HepG2 (cell line): ENCODE data around the gene ATRN. TPM values are rescaled to one million over a fixed set of nuclear protein-coding genes. Genes with fewer than 3 reads are reported as not detected.

Source experiments
- AKAP8 ChIP-seq: sonication (generic); formaldehyde crosslinking; IDR thresholded peaks from 2 replicates; pipeline ENCODE4 v1.5.1; 2020; ENCODE audit warnings: mild to moderate bottlenecking, missing genetic modification reagents
- FIP1L1 ChIP-seq: fragments of 200-400 bp; formaldehyde crosslinking; IDR thresholded peaks from 2 replicates; pipeline ENCODE4 v1.6.1; 2018; ENCODE audit warnings: low read depth, mild to moderate bottlenecking, low read length, moderate library complexity, borderline replicate concordance; ENCODE audit not compliant: insufficient read depth
- KDM5A ChIP-seq: fragments of 200-600 bp; sonication (generic); IDR thresholded peaks from 2 replicates; pipeline ENCODE4 v1.7.0; 2018; ENCODE audit warnings: antibody characterized with exemption, mild to moderate bottlenecking, low read length, borderline replicate concordance
- MXD1 ChIP-seq: sonication (generic); formaldehyde crosslinking; IDR thresholded peaks from 2 replicates; pipeline ENCODE4 v1.4.0; 2020; ENCODE audit warnings: mild to moderate bottlenecking, missing genetic modification reagents
- PAWR ChIP-seq: sonication (generic); formaldehyde crosslinking; IDR thresholded peaks from 2 replicates; pipeline ENCODE4 v1.4.0; 2020; ENCODE audit warnings: missing genetic modification reagents, mild to moderate bottlenecking, borderline replicate concordance
- PITX1 ChIP-seq: sonication (generic); formaldehyde crosslinking; IDR thresholded peaks from 2 replicates; pipeline ENCODE4 v1.5.1; 2020; ENCODE audit warnings: mild to moderate bottlenecking, missing genetic modification reagents
- SP4 ChIP-seq: sonication (generic); formaldehyde crosslinking; IDR thresholded peaks from 2 replicates; pipeline ENCODE4 v1.8.1; 2023; ENCODE audit warnings: mild to moderate bottlenecking, missing genetic modification reagents
- SRSF1 ChIP-seq: fragments of 200-400 bp; formaldehyde crosslinking; optimal IDR thresholded peaks from 2 replicates; pipeline ENCODE3; 2017; ENCODE audit warnings: mild to moderate bottlenecking, low read depth, low read length, moderate library complexity
- TERF1 ChIP-seq: sonication (generic); formaldehyde crosslinking; IDR thresholded peaks from 2 replicates; pipeline ENCODE4 v1.8.0; 2022; ENCODE audit warnings: mild to moderate bottlenecking, missing genetic modification reagents, moderate library complexity
- ZBTB39 ChIP-seq: sonication (generic); formaldehyde crosslinking; IDR thresholded peaks from 2 replicates; pipeline ENCODE4 v1.5.0; 2020; ENCODE audit warnings: missing genetic modification reagents
- ZBTB8A ChIP-seq: sonication (generic); formaldehyde crosslinking; IDR thresholded peaks from 2 replicates; pipeline ENCODE4 v1.4.0; 2020; ENCODE audit warnings: mild to moderate bottlenecking, low read depth, missing genetic modification reagents, borderline replicate concordance
- ZNF430 ChIP-seq: sonication (generic); formaldehyde crosslinking; IDR thresholded peaks from 2 replicates; pipeline ENCODE4 v1.9.0; 2021; ENCODE audit warnings: mild to moderate bottlenecking, missing genetic modification reagents
- ZNF556 ChIP-seq: sonication (generic); formaldehyde crosslinking; IDR thresholded peaks from 2 replicates; pipeline ENCODE4 v1.4.0; 2020; ENCODE audit warnings: mild to moderate bottlenecking, missing genetic modification reagents, borderline replicate concordance
- ZNF567 ChIP-seq: sonication (generic); formaldehyde crosslinking; IDR thresholded peaks from 2 replicates; pipeline ENCODE4 v1.8.1; 2023; ENCODE audit warnings: mild to moderate bottlenecking, missing genetic modification reagents, borderline replicate concordance
- ZNF713 ChIP-seq: sonication (generic); formaldehyde crosslinking; IDR thresholded peaks from 2 replicates; pipeline ENCODE4 v1.4.0; 2020; ENCODE audit warnings: mild to moderate bottlenecking, missing genetic modification reagents
- ZNF83 ChIP-seq: sonication (generic); formaldehyde crosslinking; IDR thresholded peaks from 2 replicates; pipeline ENCODE4 v1.4.0; 2020; ENCODE audit warnings: missing genetic modification reagents, mild to moderate bottlenecking, borderline replicate concordance
- polyA plus RNA-seq, 8 experiments: library from polyadenylated mRNA; depleted of rRNA in 3 of 8; stranded (reverse) in 7 of 8; unstranded in 1 of 8; fragments of >200 nt; fragmentation: Illumina TruSeq in 4 of 8; extraction: Trizol in 4 of 8; gene quantifications; 2 replicates each; pipeline versions ENCODE4 v1.2.1 to v1.2.3, GENCODE V29; 2011 to 2016; ENCODE audit warnings: low read depth in 4 of 8, missing spikeins in 1 of 8, mixed read lengths in 1 of 8; ENCODE audit not compliant: insufficient read depth in 1 of 8
- total RNA-seq, 5 experiments: library from RNA; depleted of rRNA; stranded (reverse); fragments of >200 nt; fragmentation: Illumina TruSeq; extraction: Trizol; gene quantifications; 2 replicates each; pipeline ENCODE4 v1.2.3, GENCODE V29; 2016; ENCODE audit warnings: low read depth in 1 of 5
- TF ChIP-seq, protein P1 (sequence below): sonication (generic); formaldehyde crosslinking; IDR thresholded peaks from 2 replicates; pipeline ENCODE4 v1.5.1; 2020; ENCODE audit warnings: mild to moderate bottlenecking, missing genetic modification reagents, borderline replicate concordance
- TF ChIP-seq, protein P2 (sequence below): sonication (generic); formaldehyde crosslinking; IDR thresholded peaks from 2 replicates; pipeline ENCODE4 v1.4.0; 2020; ENCODE audit warnings: missing genetic modification reagents, borderline replicate concordance

The ATRN gene
- total and polyA plus RNA-seq, 2 of the 13 experiments (the other 11 are each of a cell fraction or from before 2014, with no cell fraction given) = 44.2 to 81.1 TPM

GRCh38 chr20:3471397-3472021 is 691 bp downstream of the ATRN start (continued):
- TF ChIP-seq ZNF567 (CRISPR knock-in tag) (0 out of 2 replicates have a peak, but pooled peaks have one; percentile 27), AKAP8 (CRISPR knock-in tag) (no peak), ZBTB39 (CRISPR knock-in tag) (no peak), KDM5A (peak; percentile 22; the same call in 1 of the 2 replicates), SRSF1 (peak; percentile 16), ZNF713 (CRISPR knock-in tag) (no peak), MXD1 (CRISPR knock-in tag) (0 out of 2 replicates have a peak, but pooled peaks have one; percentile 13), ZNF83 (CRISPR knock-in tag) (no peak), SP4 (CRISPR knock-in tag) (no peak), ZNF556 (0 out of 2 replicates have a peak, but pooled peaks have one; percentile 7), PAWR (CRISPR knock-in tag) (0 out of 2 replicates have a peak, but pooled peaks have one; percentile 45), FIP1L1 (no peak), PITX1 (no peak), TERF1 (CRISPR knock-in tag) (0 out of 2 replicates have a peak, but pooled peaks have one; percentile 33), ZBTB8A (CRISPR knock-in tag) (peak; percentile 83; the same call in 1 of the 2 replicates), ZNF430 (CRISPR knock-in tag) (no peak; the same call in 1 of the 2 replicates)
- TF ChIP-seq, protein P1, sequence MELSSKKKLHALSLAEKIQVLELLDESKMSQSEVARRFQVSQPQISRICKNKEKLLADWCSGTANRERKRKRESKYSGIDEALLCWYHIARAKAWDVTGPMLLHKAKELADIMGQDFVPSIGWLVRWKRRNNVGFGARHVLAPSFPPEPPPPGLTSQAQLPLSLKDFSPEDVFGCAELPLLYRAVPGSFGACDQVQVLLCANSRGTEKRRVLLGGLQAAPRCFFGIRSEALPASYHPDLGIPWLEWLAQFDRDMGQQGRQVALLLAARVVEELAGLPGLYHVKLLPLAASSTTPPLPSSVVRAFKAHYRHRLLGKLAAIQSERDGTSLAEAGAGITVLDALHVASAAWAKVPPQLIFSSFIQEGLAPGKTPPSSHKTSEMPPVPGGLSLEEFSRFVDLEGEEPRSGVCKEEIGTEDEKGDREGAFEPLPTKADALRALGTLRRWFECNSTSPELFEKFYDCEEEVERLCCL = no peak
- TF ChIP-seq, protein P2, sequence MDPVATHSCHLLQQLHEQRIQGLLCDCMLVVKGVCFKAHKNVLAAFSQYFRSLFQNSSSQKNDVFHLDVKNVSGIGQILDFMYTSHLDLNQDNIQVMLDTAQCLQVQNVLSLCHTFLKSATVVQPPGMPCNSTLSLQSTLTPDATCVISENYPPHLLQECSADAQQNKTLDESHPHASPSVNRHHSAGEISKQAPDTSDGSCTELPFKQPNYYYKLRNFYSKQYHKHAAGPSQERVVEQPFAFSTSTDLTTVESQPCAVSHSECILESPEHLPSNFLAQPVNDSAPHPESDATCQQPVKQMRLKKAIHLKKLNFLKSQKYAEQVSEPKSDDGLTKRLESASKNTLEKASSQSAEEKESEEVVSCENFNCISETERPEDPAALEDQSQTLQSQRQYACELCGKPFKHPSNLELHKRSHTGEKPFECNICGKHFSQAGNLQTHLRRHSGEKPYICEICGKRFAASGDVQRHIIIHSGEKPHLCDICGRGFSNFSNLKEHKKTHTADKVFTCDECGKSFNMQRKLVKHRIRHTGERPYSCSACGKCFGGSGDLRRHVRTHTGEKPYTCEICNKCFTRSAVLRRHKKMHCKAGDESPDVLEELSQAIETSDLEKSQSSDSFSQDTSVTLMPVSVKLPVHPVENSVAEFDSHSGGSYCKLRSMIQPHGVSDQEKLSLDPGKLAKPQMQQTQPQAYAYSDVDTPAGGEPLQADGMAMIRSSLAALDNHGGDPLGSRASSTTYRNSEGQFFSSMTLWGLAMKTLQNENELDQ (CRISPR knock-in tag) = no peak
